GM12875 (cell line): ENCODE measurements around the gene RGS12.
A peak's percentile ranks its signal among the peaks of the same experiment; 100 is the strongest.

Source experiments
- H3K4me3 ChIP-seq: one replicate; pipeline ENCODE4 v1.5.1; 2011; ENCODE audit warnings: low read depth, low read length, control low read depth
- TF ChIP-seq, protein P1 (sequence below): IDR thresholded peaks from 2 replicates; pipeline ENCODE4 v1.5.1; 2011; ENCODE audit warnings: low read depth, mild to moderate bottlenecking, control low read depth, inconsistent platforms, low read length, moderate library complexity, borderline replicate concordance; ENCODE audit not compliant: insufficient read depth

RGS12 gene

DNA sequence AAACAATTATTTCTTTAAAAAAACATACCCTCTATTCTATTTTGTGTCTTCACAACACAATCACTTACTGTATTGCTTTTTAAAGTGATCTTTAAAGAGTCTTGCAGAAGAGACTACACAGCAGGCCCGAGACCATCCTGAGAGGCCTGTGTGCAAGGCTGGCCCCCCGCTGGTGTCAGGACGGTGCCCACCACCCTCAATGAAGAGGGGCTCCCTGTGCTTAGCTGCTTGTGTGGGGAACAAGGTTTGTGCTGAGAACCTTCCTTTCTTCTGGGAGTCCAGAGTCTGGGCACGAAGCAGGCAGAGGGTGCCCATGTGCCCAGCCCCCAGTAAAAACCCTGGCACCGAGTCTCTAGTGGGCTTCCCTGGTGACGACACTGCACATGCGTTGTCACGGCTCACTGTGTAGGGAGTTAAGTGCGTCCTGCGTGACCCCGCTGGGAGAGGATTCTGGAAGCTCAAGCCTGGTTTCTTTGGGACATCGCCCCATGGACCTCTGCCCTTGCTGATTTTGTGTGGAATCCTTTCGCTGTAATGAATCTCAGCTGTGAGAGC lies 22.0 kb downstream of the RGS12 start:
- no peak overlapping the region for H3K4me3 ChIP-seq
- TF ChIP-seq, protein P1, sequence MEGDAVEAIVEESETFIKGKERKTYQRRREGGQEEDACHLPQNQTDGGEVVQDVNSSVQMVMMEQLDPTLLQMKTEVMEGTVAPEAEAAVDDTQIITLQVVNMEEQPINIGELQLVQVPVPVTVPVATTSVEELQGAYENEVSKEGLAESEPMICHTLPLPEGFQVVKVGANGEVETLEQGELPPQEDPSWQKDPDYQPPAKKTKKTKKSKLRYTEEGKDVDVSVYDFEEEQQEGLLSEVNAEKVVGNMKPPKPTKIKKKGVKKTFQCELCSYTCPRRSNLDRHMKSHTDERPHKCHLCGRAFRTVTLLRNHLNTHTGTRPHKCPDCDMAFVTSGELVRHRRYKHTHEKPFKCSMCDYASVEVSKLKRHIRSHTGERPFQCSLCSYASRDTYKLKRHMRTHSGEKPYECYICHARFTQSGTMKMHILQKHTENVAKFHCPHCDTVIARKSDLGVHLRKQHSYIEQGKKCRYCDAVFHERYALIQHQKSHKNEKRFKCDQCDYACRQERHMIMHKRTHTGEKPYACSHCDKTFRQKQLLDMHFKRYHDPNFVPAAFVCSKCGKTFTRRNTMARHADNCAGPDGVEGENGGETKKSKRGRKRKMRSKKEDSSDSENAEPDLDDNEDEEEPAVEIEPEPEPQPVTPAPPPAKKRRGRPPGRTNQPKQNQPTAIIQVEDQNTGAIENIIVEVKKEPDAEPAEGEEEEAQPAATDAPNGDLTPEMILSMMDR, result no peak

DNA sequence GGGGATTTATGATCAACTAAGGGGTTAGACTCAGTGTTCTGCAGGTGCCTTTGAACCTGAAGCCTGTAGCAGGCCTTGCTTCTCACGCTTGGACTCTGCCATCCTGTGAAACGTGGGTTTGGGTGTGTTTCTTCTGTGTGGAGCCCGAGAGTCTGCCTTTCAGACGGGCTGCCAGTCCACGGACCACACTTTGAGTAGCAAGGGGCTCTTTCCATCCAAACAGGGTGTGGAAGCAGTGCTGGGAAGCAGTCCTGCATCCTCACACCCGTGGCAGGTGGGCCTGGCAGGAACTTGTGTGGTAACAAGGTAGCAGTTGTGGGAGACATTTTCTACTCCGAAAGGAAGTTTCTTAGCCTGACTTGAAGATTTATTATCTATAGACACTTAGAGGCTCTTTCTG lies 22.7 kb downstream of the RGS12 start:
- TF ChIP-seq, protein P1, result no peak
- no peak overlapping the region for H3K4me3 ChIP-seq

DNA sequence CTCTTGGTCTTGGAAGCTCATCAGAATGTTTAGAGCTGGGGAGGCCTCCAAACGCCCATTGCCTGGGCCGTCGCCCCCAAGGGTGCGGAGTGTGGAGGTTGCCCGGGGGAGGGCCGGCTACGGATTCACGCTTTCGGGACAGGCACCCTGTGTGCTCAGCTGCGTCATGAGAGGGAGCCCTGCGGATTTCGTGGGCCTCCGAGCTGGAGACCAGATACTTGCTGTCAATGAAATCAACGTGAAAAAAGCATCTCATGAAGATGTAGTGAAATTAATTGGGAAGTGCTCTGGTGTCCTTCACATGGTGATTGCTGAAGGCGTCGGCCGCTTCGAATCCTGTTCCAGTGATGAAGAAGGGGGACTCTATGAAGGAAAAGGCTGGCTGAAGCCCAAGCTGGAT lies 23.3 kb downstream of the RGS12 start:
- no peak overlapping the region for H3K4me3 ChIP-seq
- TF ChIP-seq, protein P1, result no peak

DNA sequence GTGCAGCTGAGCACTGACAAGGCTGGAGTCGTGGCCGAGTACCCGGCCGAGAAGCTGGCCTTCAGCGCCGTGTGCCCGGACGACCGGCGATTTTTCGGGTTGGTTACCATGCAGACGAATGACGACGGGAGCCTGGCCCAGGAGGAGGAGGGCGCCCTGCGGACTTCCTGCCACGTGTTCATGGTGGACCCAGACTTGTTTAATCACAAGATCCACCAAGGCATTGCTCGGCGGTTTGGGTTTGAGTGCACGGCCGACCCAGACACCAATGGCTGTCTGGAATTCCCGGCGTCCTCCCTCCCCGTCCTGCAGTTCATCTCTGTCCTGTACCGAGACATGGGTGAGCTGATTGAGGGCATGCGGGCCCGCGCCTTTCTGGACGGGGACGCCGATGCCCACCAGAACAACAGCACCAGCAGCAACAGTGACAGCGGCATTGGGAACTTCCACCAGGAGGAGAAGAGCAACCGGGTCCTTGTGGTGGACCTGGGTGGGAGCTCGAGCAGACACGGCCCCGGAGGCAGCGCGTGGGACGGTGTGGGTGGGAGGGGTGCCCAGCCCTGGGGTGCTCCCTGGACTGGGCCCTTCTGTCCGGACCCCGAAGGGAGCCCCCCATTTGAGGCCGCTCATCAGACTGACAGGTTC lies 24.3 kb downstream of the RGS12 start:
- no peak overlapping the region for H3K4me3 ChIP-seq
- TF ChIP-seq, protein P1, result no peak

DNA sequence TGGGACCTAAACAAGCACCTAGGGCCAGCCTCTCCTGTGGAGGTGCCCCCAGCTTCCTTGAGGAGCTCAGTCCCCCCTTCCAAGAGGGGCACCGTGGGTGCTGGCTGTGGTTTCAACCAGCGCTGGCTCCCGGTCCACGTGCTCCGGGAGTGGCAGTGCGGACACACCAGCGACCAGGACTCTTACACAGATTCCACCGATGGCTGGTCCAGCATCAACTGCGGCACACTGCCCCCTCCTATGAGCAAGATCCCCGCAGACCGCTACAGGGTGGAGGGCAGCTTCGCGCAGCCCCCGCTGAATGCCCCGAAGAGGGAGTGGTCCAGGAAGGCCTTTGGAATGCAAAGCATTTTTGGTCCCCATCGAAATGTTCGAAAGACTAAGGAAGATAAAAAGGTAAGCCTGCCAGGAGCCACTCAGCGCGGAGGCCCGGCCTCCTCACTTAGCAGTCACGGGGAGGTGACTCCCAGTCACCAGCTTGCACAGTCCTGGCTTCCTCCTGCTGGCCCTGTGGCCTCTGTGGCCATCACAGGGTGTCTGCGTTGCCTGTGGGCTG lies 24.9 kb downstream of the RGS12 start:
- H3K4me3 ChIP-seq, result no peak overlapping the region
- TF ChIP-seq, protein P1, result no peak

DNA sequence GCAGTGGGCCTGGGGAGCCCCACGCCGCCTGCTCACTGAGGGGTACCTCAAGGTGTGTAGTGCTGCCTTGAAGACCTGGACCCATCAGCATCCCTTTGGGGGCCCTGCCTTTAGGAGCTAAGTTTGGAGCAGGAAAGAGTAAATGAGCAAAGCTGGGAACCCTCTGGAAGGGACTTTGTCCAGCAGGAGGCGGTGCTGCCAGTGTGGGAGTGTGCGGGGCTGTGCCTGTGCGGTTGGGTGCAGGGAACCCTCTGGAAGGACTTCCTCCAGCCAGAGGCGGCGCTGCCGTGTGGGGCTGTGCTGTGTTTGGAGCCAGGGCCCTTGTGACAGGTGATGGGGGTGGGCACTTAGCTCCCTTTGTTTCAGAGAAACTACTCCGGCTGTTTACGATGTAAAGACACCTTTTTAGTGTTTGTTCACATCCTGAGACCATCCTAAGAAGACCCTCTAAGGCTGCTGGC lies 25.8 kb downstream of the RGS12 start:
- no peak overlapping the region for H3K4me3 ChIP-seq
- TF ChIP-seq, protein P1, result peak; percentile 20; the same call in 1 of the 2 replicates
